HG03196 (cell line): Measurements from ENCODE around the gene ITGA11.

ENCODE experiments used
- ATAC-seq: cut with Tn5 transposase; IDR thresholded peaks from one replicate; pipeline ENCODE4 v1.9.1; 2021; ENCODE audit not compliant: unreplicated experiment

The ITGA11 gene, protein sequence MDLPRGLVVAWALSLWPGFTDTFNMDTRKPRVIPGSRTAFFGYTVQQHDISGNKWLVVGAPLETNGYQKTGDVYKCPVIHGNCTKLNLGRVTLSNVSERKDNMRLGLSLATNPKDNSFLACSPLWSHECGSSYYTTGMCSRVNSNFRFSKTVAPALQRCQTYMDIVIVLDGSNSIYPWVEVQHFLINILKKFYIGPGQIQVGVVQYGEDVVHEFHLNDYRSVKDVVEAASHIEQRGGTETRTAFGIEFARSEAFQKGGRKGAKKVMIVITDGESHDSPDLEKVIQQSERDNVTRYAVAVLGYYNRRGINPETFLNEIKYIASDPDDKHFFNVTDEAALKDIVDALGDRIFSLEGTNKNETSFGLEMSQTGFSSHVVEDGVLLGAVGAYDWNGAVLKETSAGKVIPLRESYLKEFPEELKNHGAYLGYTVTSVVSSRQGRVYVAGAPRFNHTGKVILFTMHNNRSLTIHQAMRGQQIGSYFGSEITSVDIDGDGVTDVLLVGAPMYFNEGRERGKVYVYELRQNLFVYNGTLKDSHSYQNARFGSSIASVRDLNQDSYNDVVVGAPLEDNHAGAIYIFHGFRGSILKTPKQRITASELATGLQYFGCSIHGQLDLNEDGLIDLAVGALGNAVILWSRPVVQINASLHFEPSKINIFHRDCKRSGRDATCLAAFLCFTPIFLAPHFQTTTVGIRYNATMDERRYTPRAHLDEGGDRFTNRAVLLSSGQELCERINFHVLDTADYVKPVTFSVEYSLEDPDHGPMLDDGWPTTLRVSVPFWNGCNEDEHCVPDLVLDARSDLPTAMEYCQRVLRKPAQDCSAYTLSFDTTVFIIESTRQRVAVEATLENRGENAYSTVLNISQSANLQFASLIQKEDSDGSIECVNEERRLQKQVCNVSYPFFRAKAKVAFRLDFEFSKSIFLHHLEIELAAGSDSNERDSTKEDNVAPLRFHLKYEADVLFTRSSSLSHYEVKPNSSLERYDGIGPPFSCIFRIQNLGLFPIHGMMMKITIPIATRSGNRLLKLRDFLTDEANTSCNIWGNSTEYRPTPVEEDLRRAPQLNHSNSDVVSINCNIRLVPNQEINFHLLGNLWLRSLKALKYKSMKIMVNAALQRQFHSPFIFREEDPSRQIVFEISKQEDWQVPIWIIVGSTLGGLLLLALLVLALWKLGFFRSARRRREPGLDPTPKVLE

DNA sequence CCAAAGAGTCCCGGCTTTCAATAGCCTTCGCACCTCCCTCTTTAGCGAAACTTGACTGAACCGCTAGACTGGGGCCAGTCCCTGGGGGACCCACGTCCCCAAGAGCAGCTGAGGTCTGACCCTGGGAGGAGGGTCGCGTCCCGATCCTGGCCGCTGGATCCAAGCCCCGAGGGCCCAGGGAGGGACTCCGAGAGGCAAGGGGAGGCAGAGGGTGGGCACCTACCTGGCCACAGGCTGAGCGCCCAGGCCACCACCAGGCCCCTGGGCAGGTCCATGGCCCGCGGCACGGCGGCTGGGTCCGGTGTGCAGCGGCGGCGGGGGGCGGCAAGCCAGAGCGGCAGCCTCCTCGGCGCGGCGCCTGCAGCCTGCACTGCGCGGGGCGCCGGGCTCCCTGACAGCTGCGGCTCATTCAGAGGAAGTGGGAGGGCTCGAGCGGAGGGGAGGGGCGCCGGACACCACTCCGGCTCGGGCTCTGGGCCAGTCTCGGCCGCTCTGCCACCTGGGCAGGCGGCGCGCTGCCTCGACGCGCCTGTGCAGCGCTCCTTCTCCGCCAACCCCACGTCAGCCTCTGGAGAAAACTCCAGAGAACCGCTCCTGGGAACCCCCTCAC, at the start of gene ITGA11:
Gene ITGA11 (minus strand): TSS at position 372 of the 610 bp plus-strand sequence. CDS start 97 bp downstream, at position 275.
- no peak for ATAC-seq

DNA sequence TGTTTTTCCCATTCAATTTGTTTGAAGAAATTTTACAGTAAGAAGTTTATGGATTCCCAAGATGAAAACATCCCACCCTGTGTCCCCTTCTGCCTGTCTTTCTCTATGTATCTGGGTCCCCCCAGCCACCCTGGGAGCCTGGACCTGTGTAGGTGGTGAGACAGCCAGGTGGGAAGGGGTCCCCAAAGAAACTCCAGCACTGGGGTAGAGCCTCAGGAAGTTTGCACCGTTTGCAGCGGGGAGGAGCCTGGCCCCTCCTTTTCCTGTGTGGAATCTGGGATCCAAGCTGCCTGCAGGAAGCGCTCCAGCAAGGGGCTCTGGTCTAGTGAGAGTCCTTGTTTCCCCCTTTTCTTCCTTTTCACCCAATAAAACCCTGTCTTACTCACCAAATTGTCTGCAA, 49.4 kb upstream of the ITGA11 start:
- no peak for ATAC-seq

DNA sequence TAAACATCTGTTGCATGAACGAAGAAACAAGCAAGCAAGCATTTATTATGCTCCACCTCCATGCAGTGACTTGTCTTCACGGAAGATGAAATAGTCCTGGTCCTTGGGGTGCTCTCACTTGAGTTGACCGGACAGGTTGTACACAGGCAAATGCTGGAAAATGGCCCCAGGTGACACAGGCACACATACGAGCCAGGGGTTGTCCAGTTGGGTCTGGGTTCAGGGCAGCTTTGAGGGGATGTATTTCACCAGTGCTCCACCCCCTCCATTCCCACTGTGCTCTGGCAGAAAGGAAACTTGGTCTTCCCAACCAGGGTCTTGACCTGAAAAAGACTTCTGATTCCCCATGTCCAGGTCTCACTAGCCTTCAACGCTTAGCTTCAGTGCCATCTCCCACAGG, 48.3 kb upstream of the ITGA11 start:
- ATAC-seq, result no peak

DNA sequence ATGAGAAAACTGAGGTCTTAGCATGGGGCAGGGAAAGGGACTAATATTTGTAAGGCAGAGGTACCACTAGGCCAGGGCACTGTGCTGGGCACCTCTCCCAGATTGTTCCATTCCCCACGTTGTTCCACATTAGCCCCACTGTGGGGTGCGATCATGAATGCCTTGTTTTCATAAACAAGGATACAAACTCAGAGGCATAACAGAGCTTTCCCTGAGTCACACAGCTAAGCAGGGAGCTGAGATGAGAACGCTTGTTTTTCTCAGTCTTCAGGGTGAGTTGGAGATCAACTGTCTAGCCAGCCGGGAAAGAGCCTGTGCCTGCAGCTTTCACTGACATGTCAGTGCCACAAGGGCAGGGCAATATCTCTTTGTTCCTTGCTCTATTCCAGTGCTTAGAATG, 47.9 kb upstream of the ITGA11 start:
- no peak for ATAC-seq

DNA sequence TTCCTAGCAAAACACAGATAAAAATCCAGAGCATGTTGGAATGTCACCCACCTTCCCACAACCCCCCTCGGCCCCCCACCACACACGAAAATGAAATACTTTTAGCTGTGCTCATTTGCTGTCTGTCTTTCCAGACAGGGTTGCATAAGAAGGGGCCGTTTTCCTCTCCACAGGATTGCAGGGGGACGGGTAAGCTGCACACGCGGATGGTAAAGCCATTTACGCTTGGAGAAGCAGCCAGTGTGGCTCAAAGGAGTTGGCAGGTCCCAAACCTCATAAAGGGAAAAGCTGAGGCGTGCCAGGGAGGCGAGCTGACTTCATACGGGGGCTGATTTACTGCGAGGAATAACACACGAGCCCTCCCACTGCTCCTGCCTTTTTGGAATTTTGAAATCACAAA, 47.4 kb upstream of the ITGA11 start:
- ATAC-seq, result no peak

DNA sequence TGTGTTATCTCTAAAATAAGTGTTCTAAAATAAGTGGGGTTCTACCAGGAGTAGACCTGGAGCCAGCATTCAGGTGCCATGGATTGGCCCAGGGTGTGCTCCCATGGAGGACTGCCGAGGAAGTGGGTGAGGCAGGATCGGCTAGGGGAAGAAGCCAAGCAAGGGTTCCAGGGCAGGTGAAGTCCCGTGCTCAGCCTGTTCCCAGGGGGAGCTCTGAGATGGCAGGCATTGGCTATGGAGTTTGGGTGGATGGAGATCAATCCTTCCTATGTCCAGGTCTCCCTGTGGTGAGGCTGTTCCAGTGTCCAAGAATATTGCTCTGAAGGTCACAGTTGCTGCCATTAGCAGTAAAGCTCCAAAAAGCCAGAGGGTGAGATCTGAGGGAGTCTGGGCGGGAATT, 46.9 kb upstream of the ITGA11 start:
- ATAC-seq, result no peak

DNA sequence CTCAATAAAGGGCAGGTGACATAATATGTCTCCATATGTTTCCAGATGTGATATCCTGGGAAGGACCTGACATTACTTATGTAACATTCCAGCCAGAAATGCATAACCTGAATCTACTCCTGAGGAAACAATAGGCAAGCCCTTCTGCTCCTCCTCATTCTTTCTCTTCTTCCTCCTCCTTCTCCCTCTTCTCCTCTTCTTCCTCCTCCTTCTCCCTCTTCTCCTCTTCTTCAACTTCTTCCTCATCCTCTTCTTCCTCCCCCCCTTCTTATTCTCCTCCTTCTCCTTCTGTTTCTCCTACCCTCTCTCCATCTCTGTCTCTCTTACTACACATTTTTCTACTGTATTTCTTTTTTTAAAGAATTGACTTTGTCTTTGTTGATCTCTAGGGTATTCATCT, 43.5 kb upstream of the ITGA11 start:
- no peak for ATAC-seq

DNA sequence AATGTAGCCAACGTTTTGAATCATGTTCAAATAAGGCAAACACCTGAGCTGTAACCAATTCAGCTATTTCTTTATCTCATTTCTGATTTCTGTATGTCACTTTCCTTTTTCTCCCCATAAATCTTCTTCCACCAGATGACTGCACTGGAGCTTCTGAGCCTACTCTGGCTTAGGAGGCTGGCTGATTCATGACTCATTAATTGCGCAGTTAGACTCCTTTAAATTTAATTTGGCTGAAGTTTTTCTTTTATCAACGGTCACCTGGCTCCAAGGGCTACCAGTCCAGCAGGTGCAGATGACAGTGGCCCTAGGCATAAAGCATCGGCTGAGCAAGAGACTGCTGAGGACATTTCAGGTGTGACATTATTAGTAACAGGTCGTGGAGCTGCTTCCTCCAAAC, 39.6 kb upstream of the ITGA11 start:
- ATAC-seq, result no peak

DNA sequence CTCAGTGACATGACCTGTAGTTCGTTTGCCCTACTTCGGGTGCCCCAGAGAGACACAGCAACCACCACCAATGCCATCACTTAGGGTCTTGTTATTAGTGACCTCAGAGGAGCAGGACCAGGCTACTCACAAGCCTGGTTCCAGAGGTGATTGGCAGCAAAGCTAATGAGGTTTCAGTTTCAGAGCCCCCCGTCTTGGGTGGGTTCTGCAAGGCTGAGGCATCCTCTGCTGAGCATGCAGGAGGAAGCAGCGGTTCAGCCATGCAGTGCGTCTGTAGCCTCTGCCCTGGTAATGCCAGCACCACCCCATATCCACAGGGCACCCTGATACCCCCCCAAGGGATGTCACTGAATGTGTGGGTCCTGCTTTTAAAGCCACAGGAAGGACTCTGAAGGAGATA, 39.0 kb upstream of the ITGA11 start:
- no peak for ATAC-seq

DNA sequence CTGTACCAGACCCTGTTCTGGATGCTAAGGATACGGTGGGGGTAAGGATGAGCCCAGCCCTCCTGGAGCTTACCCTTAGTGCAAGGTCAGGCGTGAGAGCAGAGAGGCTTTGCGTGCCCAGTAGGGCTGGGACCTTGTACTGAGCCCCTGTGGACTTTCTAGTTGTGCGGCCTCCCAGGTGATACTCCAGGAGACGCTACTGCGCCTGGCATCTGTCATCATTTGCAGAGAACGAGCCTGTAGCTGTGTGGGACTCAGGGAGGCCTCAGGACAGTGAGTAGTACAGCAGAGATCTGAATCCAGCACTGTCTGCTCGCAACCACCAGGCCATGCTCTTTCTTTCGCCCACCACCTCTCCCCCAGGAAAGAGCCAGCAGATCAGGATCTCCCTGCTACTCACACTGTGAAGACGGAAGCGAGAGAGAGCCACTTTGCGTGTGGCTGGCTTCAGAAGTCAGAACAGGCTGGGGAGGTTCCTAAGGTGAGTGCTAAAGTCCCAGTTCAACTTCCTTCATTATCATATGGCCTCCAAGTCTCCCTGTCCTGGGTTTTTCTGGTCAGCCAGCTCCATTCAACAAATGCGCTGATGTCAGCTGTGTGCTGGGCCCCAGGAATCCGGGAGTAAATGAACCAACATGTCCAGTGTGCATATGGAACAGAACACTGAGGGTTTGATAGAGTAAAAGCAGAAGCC, 38.2 kb upstream of the ITGA11 start:
- ATAC-seq, result no peak

DNA sequence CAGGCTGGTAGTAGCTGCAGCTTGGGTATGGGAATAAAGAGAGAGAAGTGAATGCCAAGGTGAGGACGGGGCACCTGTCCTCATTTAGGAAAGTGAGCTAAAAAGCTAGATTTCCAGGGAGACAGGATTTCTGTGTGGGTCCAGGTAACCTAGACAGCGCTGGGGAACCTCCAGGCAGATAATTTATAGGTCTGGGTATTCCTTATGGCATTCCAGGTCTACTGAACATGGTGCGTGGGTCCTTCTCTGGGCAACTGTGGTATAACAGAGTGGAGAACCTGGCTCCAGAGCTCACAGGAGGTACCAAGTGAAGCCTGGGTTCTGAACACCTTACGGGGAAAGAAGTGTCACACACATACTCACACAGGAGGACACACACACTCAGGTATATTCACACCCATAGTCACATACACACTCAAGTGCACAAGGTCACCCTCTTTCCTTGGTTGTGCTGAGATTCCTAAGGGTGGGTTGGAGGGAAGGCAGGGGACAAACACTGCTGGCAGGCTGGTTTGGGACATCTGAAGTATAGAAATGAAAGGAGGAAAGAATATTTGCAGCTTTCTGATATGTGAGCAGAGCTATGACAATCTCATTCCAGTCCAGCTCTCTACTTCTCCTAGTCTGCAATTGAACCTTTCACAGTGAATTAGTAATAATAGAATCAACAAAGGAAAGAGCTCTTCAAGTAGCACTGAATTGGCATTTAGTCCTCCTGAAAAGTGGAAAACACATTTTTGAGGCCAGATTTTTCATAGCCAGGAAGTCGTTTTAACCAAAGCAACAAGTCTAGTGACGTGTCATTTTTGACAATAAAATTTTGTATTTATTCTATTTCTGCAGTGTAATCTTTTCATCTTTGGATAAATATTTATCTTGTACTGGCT, 37.4 kb upstream of the ITGA11 start:
- ATAC-seq, result no peak

DNA sequence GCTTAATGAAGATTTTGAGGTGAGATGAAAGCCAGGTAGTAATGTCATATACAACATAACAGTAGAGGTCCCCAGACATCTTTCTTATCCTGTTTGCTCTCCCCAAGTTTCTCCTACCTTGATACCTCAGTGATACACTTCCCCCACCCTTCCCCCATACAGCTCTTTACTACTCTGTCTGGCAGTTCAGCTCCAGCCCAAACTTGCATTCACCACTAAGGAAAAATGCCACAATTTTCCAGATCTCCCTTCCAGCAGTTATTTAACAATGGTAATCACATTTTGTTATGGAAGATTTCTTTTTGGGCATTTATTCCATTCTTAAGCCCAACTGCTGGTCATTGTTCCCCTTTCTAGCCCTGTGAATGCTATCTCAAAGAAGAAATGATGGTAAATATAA, 34.9 kb upstream of the ITGA11 start:
- ATAC-seq, result no peak

DNA sequence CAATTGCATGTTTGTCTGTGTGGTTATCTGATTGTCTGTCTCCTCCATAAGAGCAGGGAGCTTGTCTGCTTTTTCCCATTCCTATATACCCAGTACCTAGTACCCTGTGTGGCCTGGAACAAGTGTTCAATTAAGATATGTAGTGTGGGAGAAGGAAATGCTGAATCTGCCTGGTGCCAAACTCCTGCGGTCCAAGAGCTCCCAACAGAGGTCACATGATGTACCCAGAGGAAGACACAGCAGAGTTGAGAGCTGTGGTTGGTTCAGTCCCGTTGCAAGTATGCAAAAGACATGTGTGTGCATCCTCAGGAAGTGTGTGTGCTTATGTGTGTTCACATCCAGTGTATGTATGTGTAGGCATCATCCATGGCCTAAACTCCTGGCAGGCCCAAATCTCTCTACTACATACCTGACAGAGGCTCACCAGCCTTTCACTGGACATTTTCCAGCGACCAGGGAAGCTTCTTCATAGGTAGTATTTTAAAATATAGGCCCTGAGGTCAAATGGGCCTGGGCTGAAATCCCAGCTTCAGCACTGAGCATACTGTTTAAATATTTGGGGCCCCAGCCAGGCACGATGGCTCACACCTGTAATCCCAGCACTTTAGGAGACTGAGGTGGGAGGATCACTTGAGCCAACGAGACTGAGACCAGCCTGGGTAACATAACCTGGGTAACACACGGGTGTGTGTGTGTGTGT, 34.0 kb upstream of the ITGA11 start:
- ATAC-seq, result no peak

DNA sequence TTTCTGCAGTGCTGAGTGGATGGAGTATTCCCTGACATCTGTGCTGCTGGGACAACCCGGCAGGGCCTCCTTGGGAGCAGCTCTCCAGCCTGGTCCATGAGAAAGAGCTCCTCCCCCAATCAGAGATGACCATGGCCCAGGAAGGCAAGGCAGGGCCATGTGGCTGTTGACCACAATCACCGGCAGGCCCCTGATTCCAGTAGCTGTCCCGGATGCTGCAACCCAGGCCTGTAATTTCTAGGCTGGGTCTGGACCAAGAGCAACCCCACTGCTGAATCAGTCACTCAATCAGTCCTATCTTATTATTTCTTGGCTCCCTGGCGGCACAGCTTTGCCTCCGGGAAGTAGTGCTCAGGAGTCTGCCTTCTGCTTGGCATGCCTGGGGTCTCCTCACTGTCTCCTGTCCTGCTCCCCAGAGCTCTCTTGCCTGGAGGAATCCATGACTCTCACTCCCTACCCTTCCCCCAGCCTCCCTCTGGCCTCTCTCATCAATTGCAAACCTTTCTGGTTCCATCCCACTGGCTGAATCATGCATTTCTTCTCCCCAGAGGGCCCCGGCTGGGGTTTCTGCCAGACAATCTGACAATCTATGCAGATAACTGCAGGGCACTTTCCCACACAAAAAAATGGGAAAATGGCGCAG, 32.6 kb upstream of the ITGA11 start:
- no peak for ATAC-seq

DNA sequence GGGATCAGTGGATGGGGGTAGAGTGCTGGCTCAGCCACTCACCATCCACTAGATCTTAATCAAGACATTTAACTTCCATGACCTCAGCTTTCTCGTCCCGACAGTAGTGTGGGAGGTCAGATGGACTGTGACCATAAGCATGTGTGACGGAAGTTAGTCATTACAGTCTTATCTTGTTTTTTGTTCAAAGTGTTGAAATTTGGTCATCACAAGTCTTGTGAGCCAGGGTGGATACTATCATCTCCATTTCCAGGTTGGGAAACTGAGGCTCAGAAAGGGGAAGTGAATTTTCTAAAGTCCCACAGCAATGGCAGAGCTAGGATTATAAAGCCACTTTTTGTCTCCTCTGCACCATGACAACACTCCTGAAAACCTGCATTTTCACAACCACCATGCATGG, 32.0 kb upstream of the ITGA11 start:
- no peak for ATAC-seq

DNA sequence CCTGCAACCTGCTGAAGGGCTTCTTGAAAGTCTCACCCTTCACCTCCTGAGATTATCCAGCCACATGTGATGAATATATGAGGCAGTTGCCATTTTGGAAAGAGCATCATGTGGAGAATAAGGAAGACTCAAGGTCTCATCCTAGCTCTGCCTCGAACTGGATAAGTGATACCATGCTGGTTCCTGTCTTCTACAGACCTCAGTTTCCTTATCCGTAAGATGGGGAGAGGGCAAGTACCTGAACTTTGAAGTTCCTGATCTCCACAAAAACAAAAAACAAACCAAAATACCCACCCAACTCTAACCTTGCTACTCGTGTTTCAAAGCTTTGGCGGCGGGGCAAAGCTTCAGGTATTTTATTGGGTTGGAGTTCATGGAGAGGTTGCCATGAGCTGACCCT, 31.5 kb upstream of the ITGA11 start:
- ATAC-seq, result no peak

DNA sequence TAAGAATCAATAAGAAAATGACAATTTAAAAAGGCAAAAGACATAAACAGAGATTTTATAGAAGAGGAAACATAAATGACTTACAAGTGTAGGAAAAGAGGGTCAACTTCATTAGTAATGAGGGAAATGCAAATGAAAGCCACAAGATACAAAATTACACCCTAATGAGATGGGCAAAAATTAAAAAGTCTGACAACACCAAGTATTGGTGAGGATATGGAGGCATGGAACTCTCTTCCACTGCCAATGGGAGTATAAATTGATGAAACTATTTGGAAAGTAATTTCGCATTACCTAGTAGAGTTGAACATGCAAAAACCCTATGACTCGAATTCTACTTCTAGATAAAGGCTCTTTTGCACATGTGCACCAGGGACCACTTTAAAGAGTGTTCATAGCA, 28.2 kb upstream of the ITGA11 start:
- ATAC-seq, result no peak

DNA sequence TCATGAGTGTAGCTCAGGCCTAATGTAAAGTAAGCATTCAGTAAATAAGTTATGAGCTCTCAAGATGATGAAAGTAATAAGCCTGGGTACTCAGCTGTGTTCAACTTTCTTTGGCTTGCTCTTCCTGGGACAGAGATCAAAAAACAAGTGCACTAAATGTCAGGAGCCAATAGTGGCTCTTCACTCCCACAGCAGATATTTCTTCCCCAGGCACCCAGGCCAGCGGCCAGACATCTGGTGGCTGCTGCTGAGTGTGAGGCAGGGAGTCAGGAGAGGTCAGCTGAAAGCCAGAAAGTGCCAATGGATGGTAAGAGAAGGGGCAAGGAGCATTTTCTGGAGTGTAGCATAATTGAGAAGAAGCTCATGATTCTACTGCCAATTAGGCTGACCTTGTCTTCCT, 18.2 kb upstream of the ITGA11 start:
- no peak for ATAC-seq

DNA sequence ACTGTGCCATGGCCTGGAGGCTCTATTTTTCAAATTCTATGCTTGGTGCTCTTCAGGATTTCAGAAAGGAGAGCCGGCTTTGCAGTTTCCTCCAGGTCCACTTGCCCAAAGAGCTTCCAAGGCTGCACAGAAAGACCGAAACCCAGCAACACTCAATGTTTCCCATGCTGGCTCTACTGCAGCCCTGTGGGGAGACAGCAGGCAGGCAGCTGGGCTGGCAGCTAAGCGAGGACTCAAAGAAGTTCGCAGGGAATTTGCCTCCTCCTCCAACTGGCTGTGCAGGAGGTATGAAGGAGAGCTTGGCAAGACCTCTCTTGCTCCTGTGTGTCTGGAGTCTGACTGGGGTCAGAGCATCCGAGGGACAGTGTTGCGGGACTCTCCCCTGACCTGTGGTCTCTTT, 17.4 kb upstream of the ITGA11 start:
- ATAC-seq, result no peak
